NAMALWA (cell line): Measurements from ENCODE around the gene KISS1.

Source experiments
- DNase-seq: peaks from one replicate; pipeline ENCODE4 v3.0.0-alpha.2; 2015; ENCODE audit warnings: low spot score

KISS1 gene

GRCh38 chr1:204218552-204218951 is 22.3 kb upstream of the KISS1 start:
- no peak for DNase-seq

- DNase-seq = no peak
Measured at GRCh38 chr1:204217648-204218000, 21.3 kb upstream of the KISS1 start.

- DNase-seq = no peak
Measured at GRCh38 chr1:204216880-204217647, 20.8 kb upstream of the KISS1 start.

GRCh38 chr1:204216236-204216635 is 19.9 kb upstream of the KISS1 start:
- no peak for DNase-seq

- DNase-seq = no peak
Measured at GRCh38 chr1:204213668-204214662, 17.7 kb upstream of the KISS1 start, which contains the start of gene GOLT1A. TSS of gene GOLT1A (minus strand) at chr1:204213988. CDS start at chr1:204213906, 82 bp downstream.

- no peak for DNase-seq
Measured at GRCh38 chr1:204212715-204213114, 16.4 kb upstream of the KISS1 start.

- no peak for DNase-seq
Measured at GRCh38 chr1:204211046-204211445, 14.8 kb upstream of the KISS1 start.

- DNase-seq = peak; percentile 66
Measured at GRCh38 chr1:204207136-204207616, 10.9 kb upstream of the KISS1 start.

GRCh38 chr1:204206121-204206520 is 9.8 kb upstream of the KISS1 start:
- no peak for DNase-seq

GRCh38 chr1:204205486-204205885 is 9.2 kb upstream of the KISS1 start:
- no peak for DNase-seq

- DNase-seq = no peak
Measured at GRCh38 chr1:204204944-204205343, 8.7 kb upstream of the KISS1 start.

GRCh38 chr1:204203206-204203767 is 7.0 kb upstream of the KISS1 start:
- DNase-seq = no peak

GRCh38 chr1:204202481-204202880 is 6.2 kb upstream of the KISS1 start:
- no peak for DNase-seq

- DNase-seq = no peak
Measured at GRCh38 chr1:204201348-204202040, 5.2 kb upstream of the KISS1 start.

- DNase-seq = no peak
Measured at GRCh38 chr1:204199579-204199978, 3.3 kb upstream of the KISS1 start.

GRCh38 chr1:204198348-204199340 is 2.4 kb upstream of the KISS1 start:
- DNase-seq = no peak

GRCh38 chr1:204197068-204197467 is 777 bp upstream of the KISS1 start:
- DNase-seq = no peak

- no peak for DNase-seq
Measured at GRCh38 chr1:204194771-204195170, 1.5 kb downstream of the KISS1 start.

- DNase-seq = no peak
Measured at GRCh38 chr1:204194080-204194479, 2.2 kb downstream of the KISS1 start.

- no peak for DNase-seq
Measured at GRCh38 chr1:204192589-204193352, 3.5 kb downstream of the KISS1 start.
